Skin of body (tissue), 2 donors: Measurements from ENCODE around the gene P3H3. TPM values are rescaled to one million over a fixed set of nuclear protein-coding genes. Genes with fewer than 3 reads are reported as not detected.
"Not testable (repeated sequence)": the region's sequence is repeated elsewhere in the genome, so short reads cannot be mapped to it uniquely, and the experiment has no call there.

Experiments used
- DNase-seq: peaks from one replicate; lab custom pipeline; 2025; lab: John Stamatoyannopoulos, UW
- total RNA-seq: library from RNA; depleted of rRNA; stranded (reverse); fragments of >200 nt; gene quantifications from one replicate; pipeline ENCODE4 v1.2.3, GENCODE V29; 2014

Gene P3H3
- total RNA-seq, 1 donor from 2014 or later, result 28.4 TPM

DNA sequence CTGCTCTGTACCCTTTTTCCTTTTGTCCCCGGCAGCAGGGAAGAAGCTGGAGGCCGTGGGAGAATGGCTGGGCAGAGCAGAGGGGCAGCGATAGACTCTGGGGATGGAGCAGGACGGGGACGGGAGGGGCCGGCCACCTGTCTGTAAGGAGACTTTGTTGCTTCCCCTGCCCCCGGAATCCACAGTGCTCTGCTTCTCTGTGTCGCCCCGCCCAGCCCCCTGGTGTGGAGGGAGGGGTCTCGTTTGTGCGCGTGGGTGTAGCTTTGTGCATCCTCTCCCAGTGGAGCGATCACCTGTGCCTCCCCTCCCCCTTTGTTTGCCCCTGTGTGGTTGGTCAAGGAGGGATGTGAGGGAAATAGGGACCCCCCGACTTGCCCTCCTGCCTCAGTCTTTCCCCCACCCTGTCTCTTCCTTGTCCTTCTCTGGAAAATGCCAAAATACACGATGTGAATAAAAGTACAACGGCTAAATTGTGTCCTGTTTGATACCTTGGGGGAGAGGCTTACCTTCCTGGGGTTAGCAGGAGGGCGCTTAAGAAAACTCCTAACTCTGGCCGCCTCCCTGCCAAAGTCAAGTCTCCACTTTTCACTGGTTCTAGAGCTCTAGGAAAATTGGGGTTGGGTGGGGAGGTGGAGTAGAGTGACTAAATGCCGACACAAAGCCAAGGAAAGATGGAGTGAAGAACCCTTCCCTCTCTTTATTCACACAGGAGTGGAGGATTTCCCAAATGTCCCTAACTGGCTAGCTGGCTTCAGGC, 38.1 kb downstream of the P3H3 start:
- no peak for DNase-seq

- DNase-seq, result no peak
Measured at GRCh38 chr12:6866920-6867412, 38.8 kb downstream of the P3H3 start.

DNA sequence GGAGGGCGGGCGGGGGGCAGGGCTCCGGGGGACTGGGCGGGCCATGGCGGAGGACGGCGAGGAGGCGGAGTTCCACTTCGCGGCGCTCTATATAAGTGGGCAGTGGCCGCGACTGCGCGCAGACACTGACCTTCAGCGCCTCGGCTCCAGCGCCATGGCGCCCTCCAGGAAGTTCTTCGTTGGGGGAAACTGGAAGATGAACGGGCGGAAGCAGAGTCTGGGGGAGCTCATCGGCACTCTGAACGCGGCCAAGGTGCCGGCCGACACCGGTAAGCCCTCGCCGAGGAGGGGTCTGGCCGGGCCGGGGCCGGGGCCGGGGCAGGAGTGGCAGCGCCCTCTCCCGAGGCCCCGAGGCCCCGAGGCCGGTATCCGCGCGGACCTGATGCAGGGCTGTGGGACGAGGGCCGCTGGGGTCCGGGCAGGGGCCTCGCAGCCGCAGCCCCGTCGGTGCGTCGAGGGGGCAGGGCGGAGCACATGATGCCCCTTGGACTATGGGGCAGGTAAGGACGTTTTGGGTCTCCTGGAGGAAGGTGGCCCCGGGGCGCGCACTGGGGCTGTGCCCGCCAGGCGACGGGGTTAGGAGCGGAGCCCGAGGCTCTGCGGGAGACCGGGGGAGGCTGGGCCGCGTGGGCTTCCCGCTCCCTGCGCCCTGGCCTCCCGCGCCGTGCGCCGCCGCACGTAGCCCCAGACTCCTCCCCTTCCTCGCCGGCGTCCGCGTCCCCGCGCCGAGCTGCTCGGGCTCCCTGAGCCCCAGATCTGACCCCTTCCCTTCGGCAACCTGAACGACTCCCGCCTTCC, 39.4 kb downstream of the P3H3 start, which contains the start of gene TPI1:
TSS of gene TPI1 (plus strand) at position 119 of the 798 bp plus-strand sequence. CDS start at position 155, 36 bp downstream.
- peak; percentile 63 for DNase-seq

DNA sequence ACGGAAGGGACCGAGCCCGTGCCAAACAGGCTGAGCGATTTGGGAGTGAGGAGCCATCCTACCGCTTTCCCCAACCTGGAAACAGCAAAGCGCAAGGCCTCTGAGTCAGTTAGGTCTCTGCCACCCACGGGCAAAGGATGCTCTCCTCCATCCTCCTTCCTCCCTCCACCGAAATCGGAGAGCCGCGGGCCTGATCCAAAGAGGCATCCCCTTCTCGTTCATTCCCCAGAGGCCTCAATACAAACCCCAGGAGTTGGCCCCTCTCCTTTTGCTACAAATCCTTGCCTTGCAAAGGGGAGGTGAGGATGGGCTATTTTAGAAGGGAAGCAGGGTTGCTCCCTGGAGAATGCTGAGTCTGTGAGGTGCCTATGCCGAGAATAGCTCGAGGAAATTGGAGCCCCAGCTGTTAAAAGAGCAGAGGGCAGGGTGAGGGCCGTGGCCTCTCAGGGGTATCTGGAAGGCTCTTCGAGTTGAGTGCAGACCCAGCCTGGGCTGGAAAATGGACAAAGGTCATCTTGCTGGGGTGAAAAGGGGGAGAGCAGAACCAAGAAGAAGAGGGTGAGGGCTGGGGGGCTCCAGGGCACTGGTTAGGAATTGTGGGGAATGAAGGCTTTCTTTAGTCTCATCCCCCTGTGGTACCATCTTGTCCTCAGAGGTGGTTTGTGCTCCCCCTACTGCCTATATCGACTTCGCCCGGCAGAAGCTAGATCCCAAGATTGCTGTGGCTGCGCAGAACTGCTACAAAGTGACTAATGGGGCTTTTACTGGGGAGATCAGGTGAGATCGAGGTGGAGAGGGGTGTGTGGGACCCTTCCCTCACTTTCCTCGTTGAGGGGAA, 40.2 kb downstream of the P3H3 start:
- no peak for DNase-seq

DNA sequence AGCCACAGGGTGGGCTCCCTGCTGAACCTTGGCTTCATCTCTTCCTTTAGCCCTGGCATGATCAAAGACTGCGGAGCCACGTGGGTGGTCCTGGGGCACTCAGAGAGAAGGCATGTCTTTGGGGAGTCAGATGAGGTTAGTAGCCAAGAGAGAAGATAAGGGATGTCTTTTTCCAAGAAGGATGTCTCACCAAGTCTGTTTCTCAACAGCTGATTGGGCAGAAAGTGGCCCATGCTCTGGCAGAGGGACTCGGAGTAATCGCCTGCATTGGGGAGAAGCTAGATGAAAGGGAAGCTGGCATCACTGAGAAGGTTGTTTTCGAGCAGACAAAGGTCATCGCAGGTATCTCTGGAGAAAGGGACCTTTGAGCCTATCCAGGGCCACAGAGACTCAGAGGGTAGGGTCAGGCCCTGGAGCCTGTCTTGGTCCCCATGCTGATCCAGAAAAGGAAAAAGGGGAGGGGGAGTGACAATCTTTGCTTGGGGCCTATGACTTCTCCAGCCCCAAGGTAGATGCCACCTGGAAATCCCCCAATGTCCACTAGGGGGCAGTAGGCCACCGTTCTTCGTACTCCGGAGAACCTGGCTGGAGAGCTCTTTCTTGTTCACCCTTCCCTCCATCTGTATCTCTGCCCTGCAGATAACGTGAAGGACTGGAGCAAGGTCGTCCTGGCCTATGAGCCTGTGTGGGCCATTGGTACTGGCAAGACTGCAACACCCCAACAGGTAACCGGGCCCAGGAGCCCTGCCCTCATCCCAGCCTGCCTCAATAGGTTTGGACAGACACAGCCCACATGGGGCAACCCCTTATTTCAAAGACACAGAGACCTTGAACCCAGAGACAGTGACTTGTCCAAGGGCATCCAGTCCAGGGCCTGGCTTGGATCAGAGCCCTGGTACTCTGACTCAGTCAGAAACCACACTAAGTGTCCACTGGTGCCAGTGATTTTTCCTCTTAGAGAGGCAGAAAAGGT, 41.1 kb downstream of the P3H3 start:
- peak; percentile 23 for DNase-seq

GRCh38 chr12:6870304-6870703, 42.1 kb downstream of the P3H3 start:
- not testable (repeated sequence) for DNase-seq

- no peak for DNase-seq
Measured at GRCh38 chr12:6871052-6871957, 43.1 kb downstream of the P3H3 start.

GRCh38 chr12:6872073-6873048, 44.2 kb downstream of the P3H3 start:
- no peak for DNase-seq

DNA sequence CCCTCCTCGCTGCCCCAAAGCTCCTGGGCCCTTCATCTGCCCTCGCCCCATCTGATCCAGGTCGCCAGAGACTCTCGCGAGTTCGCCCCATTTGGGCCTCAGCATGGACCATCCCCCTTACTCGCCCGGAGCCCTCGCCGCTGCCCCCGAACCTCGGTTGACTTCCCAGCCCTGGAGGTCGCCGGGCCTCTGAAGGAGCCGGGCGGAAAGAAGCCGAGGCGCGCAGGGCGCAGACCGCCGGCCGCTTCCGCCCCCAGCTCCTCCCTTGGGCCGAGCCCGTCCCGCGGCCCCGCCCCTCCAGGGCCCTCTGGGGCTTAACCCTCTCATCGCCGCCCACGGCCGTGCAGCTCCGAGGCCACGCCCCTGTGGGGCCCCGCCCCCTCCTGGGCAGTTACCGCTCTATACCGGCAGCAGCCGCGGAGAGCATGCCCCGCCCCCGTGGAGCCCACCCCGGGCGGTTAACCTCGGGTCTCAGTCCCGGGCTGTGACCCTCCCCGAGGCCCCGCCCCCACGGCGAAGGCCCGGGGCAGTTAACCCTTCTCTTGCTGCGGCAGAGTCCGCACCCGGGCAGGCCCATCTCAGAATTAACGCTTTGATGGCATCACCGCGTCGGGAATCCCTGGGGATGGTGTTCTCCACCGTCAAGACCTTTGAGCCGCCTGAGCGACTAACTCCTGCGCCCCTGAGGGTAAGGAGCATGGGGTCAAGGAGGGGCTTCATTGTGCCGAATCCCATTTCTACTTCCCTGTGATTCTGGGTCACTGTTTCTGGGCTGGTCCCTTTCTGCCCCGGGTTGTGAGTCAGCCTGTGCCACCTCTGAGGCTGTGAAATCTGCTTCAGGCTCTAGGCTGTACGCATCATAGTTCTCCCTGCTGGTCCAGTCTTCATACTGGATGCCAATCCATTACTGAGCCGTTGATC, 45.1 kb downstream of the P3H3 start, which contains the start of gene SPSB2:
TSS of gene SPSB2 (minus strand) at position 210 of the 921 bp plus-strand sequence. CDS start 402 bp downstream, outside the sequence.
- DNase-seq, result peak; percentile 91

GRCh38 chr12:6874015-6874368, 45.8 kb downstream of the P3H3 start:
- DNase-seq, result not testable (repeated sequence)

GRCh38 chr12:6879824-6880223, 51.6 kb downstream of the P3H3 start:
- DNase-seq, result not testable (repeated sequence)

GRCh38 chr12:6883252-6883651, 55.0 kb downstream of the P3H3 start:
- DNase-seq, result no peak

DNA sequence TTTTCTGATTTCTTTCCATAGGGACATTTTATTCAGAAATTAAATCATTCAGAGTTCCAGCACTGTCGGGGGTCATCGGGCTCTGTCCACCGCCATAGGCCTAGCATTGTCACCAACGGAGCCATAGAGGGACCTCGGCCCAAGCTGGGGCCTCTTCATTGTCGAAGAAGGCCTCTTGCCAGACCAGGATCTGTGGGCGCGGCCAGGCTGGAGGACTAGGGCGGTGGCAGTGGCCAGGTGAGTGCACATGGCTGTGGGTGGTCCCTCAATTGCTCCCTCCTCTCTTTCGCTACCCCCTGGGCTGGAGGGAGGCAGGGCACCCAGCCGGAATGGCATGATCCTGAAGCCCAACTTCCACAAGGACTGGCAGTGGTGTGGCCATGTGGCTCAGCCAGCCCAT, 55.5 kb downstream of the P3H3 start:
- no peak for DNase-seq

GRCh38 chr12:6884539-6884938, 56.3 kb downstream of the P3H3 start:
- DNase-seq, result no peak

DNA sequence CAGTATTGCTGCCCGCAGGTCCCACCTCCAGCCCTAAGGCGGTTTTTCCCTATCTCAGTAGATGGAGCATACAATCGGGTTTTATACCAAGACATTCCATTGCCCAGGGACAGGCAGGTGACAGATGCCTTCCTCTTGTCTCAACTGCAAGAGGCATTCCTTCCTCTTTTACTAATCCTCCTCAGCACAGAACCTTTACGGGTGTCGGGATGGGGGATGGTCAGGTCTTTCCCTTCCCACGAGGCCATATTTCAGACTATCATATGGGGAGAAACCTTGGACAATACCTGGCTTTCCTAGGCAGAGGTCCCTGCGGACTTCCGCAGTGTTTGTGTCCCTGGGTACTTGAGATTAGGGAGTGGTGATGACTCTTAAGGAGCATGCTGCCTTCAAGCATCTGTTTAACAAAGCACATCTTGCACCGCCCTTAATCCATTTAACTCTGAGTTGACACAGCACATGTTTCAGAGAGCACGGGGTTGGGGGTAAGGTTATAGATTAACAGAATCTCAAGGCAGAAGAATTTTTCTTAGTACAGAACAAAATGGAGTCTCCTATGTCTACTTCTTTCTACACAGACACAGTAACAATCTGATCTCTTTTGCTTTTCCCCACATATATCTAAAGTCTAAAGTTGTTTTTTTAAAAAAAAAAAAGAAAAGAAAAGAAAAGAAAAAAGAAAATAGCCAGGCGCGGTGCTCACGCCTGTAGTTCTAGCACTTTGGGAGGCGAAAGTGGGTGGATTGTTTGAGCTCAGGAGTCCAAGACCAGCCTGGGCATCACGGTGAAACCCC, 58.2 kb downstream of the P3H3 start:
- DNase-seq, result not testable (repeated sequence)

- no peak for DNase-seq
Measured at GRCh38 chr12:6887460-6887859, 59.3 kb downstream of the P3H3 start.
